Measurements from ENCODE around the gene PRPF6. TPM values are rescaled to one million over a fixed set of nuclear protein-coding genes. Genes with fewer than 3 reads are reported as not detected.

PRPF6 gene
- total and polyA plus RNA-seq, 2 of the 13 experiments (the other 11 are each of a cell fraction or from before 2014, with no cell fraction given), result 63.7 to 101 TPM

GRCh38 chr20:64056639-64056888, 75.6 kb downstream of the PRPF6 start (continued):
- TF ChIP-seq, protein P1, sequence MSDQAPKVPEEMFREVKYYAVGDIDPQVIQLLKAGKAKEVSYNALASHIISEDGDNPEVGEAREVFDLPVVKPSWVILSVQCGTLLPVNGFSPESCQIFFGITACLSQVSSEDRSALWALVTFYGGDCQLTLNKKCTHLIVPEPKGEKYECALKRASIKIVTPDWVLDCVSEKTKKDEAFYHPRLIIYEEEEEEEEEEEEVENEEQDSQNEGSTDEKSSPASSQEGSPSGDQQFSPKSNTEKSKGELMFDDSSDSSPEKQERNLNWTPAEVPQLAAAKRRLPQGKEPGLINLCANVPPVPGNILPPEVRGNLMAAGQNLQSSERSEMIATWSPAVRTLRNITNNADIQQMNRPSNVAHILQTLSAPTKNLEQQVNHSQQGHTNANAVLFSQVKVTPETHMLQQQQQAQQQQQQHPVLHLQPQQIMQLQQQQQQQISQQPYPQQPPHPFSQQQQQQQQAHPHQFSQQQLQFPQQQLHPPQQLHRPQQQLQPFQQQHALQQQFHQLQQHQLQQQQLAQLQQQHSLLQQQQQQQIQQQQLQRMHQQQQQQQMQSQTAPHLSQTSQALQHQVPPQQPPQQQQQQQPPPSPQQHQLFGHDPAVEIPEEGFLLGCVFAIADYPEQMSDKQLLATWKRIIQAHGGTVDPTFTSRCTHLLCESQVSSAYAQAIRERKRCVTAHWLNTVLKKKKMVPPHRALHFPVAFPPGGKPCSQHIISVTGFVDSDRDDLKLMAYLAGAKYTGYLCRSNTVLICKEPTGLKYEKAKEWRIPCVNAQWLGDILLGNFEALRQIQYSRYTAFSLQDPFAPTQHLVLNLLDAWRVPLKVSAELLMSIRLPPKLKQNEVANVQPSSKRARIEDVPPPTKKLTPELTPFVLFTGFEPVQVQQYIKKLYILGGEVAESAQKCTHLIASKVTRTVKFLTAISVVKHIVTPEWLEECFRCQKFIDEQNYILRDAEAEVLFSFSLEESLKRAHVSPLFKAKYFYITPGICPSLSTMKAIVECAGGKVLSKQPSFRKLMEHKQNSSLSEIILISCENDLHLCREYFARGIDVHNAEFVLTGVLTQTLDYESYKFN (CRISPR knock-in tag; conservative IDR thresholded peaks at IDR 0.05), result peak; percentile 88
- no peak for TF ChIP-seq ELF1 (CRISPR knock-in tag; IDR thresholded peaks at IDR 0.05)
- TF ChIP-seq ARID2 (CRISPR knock-in tag; IDR thresholded peaks at IDR 0.05; ENCODE audit: borderline replicate concordance), result no peak
- peak; percentile 77 for TF ChIP-seq YY1 (IDR thresholded peaks at IDR 0.05; ENCODE audit: insufficient read depth, insufficient replicate concordance, low read depth, low read length)
- peak; percentile 69; the same call in 1 of the 2 replicates for TF ChIP-seq TARDBP (CRISPR knock-in tag; IDR thresholded peaks at IDR 0.05)
- TF ChIP-seq ZNF276 (CRISPR knock-in tag; IDR thresholded peaks at IDR 0.05; ENCODE audit: low read depth), result peak; percentile 12; the same call in 1 of the 2 replicates
- no peak; the same call in 1 of the 2 replicates for TF ChIP-seq KDM4B (CRISPR knock-in tag; IDR thresholded peaks at IDR 0.05)
- TF ChIP-seq PHF8 (CRISPR knock-in tag; IDR thresholded peaks at IDR 0.05), result no peak
- TF ChIP-seq GMEB1 (CRISPR knock-in tag; IDR thresholded peaks at IDR 0.05; ENCODE audit: borderline replicate concordance), result no peak
- no peak; the same call in 1 of the 2 replicates for TF ChIP-seq ZNF816 (CRISPR knock-in tag; IDR thresholded peaks at IDR 0.05; ENCODE audit: borderline replicate concordance)
- no peak for TF ChIP-seq SRF (IDR thresholded peaks at IDR 0.05; ENCODE audit: low read depth, low read length)
- TF ChIP-seq ZNF674 (CRISPR knock-in tag; IDR thresholded peaks at IDR 0.05; ENCODE audit: low read depth), result no peak
- TF ChIP-seq, protein P2, sequence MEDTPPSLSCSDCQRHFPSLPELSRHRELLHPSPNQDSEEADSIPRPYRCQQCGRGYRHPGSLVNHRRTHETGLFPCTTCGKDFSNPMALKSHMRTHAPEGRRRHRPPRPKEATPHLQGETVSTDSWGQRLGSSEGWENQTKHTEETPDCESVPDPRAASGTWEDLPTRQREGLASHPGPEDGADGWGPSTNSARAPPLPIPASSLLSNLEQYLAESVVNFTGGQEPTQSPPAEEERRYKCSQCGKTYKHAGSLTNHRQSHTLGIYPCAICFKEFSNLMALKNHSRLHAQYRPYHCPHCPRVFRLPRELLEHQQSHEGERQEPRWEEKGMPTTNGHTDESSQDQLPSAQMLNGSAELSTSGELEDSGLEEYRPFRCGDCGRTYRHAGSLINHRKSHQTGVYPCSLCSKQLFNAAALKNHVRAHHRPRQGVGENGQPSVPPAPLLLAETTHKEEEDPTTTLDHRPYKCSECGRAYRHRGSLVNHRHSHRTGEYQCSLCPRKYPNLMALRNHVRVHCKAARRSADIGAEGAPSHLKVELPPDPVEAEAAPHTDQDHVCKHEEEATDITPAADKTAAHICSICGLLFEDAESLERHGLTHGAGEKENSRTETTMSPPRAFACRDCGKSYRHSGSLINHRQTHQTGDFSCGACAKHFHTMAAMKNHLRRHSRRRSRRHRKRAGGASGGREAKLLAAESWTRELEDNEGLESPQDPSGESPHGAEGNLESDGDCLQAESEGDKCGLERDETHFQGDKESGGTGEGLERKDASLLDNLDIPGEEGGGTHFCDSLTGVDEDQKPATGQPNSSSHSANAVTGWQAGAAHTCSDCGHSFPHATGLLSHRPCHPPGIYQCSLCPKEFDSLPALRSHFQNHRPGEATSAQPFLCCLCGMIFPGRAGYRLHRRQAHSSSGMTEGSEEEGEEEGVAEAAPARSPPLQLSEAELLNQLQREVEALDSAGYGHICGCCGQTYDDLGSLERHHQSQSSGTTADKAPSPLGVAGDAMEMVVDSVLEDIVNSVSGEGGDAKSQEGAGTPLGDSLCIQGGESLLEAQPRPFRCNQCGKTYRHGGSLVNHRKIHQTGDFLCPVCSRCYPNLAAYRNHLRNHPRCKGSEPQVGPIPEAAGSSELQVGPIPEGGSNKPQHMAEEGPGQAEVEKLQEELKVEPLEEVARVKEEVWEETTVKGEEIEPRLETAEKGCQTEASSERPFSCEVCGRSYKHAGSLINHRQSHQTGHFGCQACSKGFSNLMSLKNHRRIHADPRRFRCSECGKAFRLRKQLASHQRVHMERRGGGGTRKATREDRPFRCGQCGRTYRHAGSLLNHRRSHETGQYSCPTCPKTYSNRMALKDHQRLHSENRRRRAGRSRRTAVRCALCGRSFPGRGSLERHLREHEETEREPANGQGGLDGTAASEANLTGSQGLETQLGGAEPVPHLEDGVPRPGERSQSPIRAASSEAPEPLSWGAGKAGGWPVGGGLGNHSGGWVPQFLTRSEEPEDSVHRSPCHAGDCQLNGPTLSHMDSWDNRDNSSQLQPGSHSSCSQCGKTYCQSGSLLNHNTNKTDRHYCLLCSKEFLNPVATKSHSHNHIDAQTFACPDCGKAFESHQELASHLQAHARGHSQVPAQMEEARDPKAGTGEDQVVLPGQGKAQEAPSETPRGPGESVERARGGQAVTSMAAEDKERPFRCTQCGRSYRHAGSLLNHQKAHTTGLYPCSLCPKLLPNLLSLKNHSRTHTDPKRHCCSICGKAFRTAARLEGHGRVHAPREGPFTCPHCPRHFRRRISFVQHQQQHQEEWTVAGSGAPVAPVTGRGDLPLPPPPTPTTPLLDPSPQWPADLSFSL (CRISPR knock-in tag; IDR thresholded peaks at IDR 0.05), result no peak
- TF ChIP-seq AGO2 (optimal IDR thresholded peaks at IDR 0.05; ENCODE audit: low read depth, low read length), result no peak
- TF ChIP-seq ZNF513 (CRISPR knock-in tag; conservative IDR thresholded peaks at IDR 0.05), result no peak

All from HepG2 (cell line).